HepG2 (cell line): Measurements from ENCODE around the gene IFI35. TPM values are rescaled to one million over a fixed set of nuclear protein-coding genes. Genes with fewer than 3 reads are reported as not detected.

Experiments
- ATAC-seq: fragments of 200-7000 bp; cut with Tn5 transposase; 3 replicates; pipeline ENCODE4 v1.9.1; 2020; ENCODE audit warnings: mild to moderate bottlenecking, moderate library complexity
- BruUV-seq: library from RNA; stranded (reverse); fragments of 400-500 nt; replicated peaks from 2 replicates; lab custom pipeline; 2021; lab: Mats Ljungman, UMichigan
- CTCF ChIA-PET: fragments of 300-600 bp; formaldehyde crosslinking; extraction: SDS; loops from one replicate; lab custom pipeline; 2021; ENCODE audit warnings: low total read pairs, inconsistent platforms, low intra/inter-chr PET ratio; lab: Yijun Ruan, JAX
- POLR2A ChIA-PET: fragments of 350-600 bp; sonication (Branson Sonifier 250); formaldehyde crosslinking; loops from one replicate; lab custom pipeline; 2020; ENCODE audit warnings: antibody characterized with exemption, inconsistent platforms; lab: Yijun Ruan, JAX
- DNase-seq: peaks from one replicate; pipeline ENCODE4 v3.0.0-alpha.2; 2015; ENCODE audit warnings: low spot score
- FAIRE-seq: peaks from 3 replicates; lab custom pipeline; 2011; peaks lifted over from hg19 to GRCh38; lab: Jason Lieb, UNC
- H2AFZ ChIP-seq: one replicate; pipeline ENCODE4 v1.6.1; 2011; ENCODE audit warnings: low read length, inconsistent platforms
- H3K27ac ChIP-seq: fragments of 300-600 bp; 3 replicates; pipeline ENCODE4 v1.8.0; 2011; ENCODE audit warnings: mixed run types, mild to moderate bottlenecking, mixed read lengths, low read length, inconsistent platforms; ENCODE audit not compliant: insufficient read depth; ENCODE audit errors: extremely low read length
- H3K27me3 ChIP-seq, 2 experiments: fragments of 200-600 bp in 1 of 2; 2 replicates in 1 of 2; 3 replicates in 1 of 2; pipeline versions ENCODE4 v1.6.0 to v1.8.0; 2011; ENCODE audit warnings: low read length in 2 of 2, mild to moderate bottlenecking in 2 of 2, moderate library complexity in 2 of 2, inconsistent platforms in 1 of 2; ENCODE audit not compliant: insufficient read depth in 2 of 2, control insufficient read depth in 1 of 2
- H3K36me3 ChIP-seq, 2 experiments: fragments of 200-600 bp in 1 of 2; replicated peaks in 1 of 2; 2 replicates in 1 of 2; 3 replicates in 1 of 2; pipeline versions ENCODE4 v1.5.1 to v1.8.0; 2011; ENCODE audit warnings: low read length in 2 of 2, inconsistent platforms in 1 of 2; ENCODE audit not compliant: insufficient read depth in 2 of 2, control insufficient read depth in 1 of 2
- H3K4me1 ChIP-seq: 2 replicates; pipeline ENCODE4 v1.5.1; 2012; ENCODE audit warnings: low read length, inconsistent platforms; ENCODE audit not compliant: insufficient read depth
- H3K4me2 ChIP-seq: 2 replicates; pipeline ENCODE4 v1.6.0; 2011; ENCODE audit warnings: low read depth, low read length, inconsistent platforms
- H3K4me3 ChIP-seq, 3 experiments: fragments of 200-600 bp in 1 of 3; sonication (generic), shearing (Covaris generic) in 1 of 3; replicated peaks in 1 of 3; 2 replicates each; pipeline ENCODE4 v1.5.1; 2011 to 2016; ENCODE audit warnings: low read length in 3 of 3, inconsistent platforms in 2 of 3, low read depth in 2 of 3, mild to moderate bottlenecking in 2 of 3, control low read depth in 1 of 3, mixed read lengths in 1 of 3; ENCODE audit not compliant: insufficient read depth in 1 of 3
- H3K79me2 ChIP-seq: one replicate; pipeline ENCODE4 v1.6.1; 2011; ENCODE audit warnings: low read length, inconsistent platforms; ENCODE audit not compliant: insufficient read depth
- H3K9ac ChIP-seq: 2 replicates; pipeline ENCODE4 v1.6.0; 2011; ENCODE audit warnings: mild to moderate bottlenecking, low read depth, low read length, inconsistent platforms; ENCODE audit not compliant: insufficient read depth
- H3K9me3 ChIP-seq: 2 replicates; pipeline ENCODE4 v1.5.1; 2012; ENCODE audit warnings: mild to moderate bottlenecking, low read length
- H4K20me1 ChIP-seq: 2 replicates; pipeline ENCODE4 v1.6.0; 2011; ENCODE audit warnings: inconsistent platforms, mild to moderate bottlenecking, low read length, moderate library complexity; ENCODE audit not compliant: insufficient read depth
- CEBPG ChIP-seq: IDR thresholded peaks from 2 replicates; pipeline ENCODE4 v1.6.1; 2016
- EP300 ChIP-seq, 3 experiments: sonication (generic) in 1 of 3; formaldehyde crosslinking in 1 of 3; IDR thresholded peaks; 2 replicates each; pipeline versions ENCODE4 v1.5.1 to v1.6.1; 2011 to 2020; ENCODE audit warnings: low read depth in 2 of 3, low read length in 2 of 3, borderline replicate concordance in 1 of 3, improper control_type of control experiment in 1 of 3, mild to moderate bottlenecking in 1 of 3, missing genetic modification reagents in 1 of 3, moderate library complexity in 1 of 3
- FOXA1 ChIP-seq, 2 experiments: fragments of 450-650 bp in 1 of 2; sonication (generic) in 1 of 2; formaldehyde crosslinking in 1 of 2; IDR thresholded peaks; 2 replicates each; pipeline versions ENCODE4 v1.4.0 to v1.6.1; 2016 to 2020; ENCODE audit warnings: missing genetic modification reagents in 1 of 2
- HNF4A ChIP-seq: sonication (generic); formaldehyde crosslinking; IDR thresholded peaks from 2 replicates; pipeline ENCODE4 v1.4.0; 2020; ENCODE audit warnings: missing genetic modification reagents
- NFE2L1 ChIP-seq: sonication (generic); formaldehyde crosslinking; IDR thresholded peaks from 2 replicates; pipeline ENCODE4 v1.4.0; 2020; ENCODE audit warnings: missing genetic modification reagents, mild to moderate bottlenecking, borderline replicate concordance
- PHF21A ChIP-seq: sonication (generic); formaldehyde crosslinking; IDR thresholded peaks from 2 replicates; pipeline ENCODE4 v1.5.0; 2020; ENCODE audit warnings: mild to moderate bottlenecking, missing genetic modification reagents
- SAP130 ChIP-seq: IDR thresholded peaks from 2 replicates; pipeline ENCODE4 v1.6.1; 2016; ENCODE audit warnings: low read depth
- SMAD9 ChIP-seq: sonication (generic); formaldehyde crosslinking; IDR thresholded peaks from 2 replicates; pipeline ENCODE4 v1.5.1; 2020; ENCODE audit warnings: mild to moderate bottlenecking, missing genetic modification reagents
- SOX13 ChIP-seq, 3 experiments: fragments of 450-650 bp in 1 of 3; sonication (generic) in 1 of 3; formaldehyde crosslinking in 1 of 3; IDR thresholded peaks in 2 of 3; conservative IDR thresholded peaks in 1 of 3; 2 replicates each; pipeline versions ENCODE4 v1.5.0 to v1.6.1; 2016 to 2020; ENCODE audit warnings: antibody characterized with exemption in 1 of 3, mild to moderate bottlenecking in 1 of 3, missing compliant biosample characterization in 1 of 3, missing genetic modification reagents in 1 of 3, moderate library complexity in 1 of 3
- SOX6 ChIP-seq, 2 experiments: fragments of 450-650 bp in 1 of 2; sonication (generic) in 1 of 2; formaldehyde crosslinking in 1 of 2; IDR thresholded peaks; 2 replicates each; pipeline versions ENCODE4 v1.4.0 to v1.6.1; 2017 to 2020; ENCODE audit warnings: antibody characterized with exemption in 1 of 2, mild to moderate bottlenecking in 1 of 2, missing genetic modification reagents in 1 of 2
- ZNF577 ChIP-seq: sonication (generic); formaldehyde crosslinking; IDR thresholded peaks from 2 replicates; pipeline ENCODE4 v1.4.0; 2020; ENCODE audit warnings: mild to moderate bottlenecking, low read depth, missing genetic modification reagents, borderline replicate concordance
- ZNF761 ChIP-seq: sonication (generic); formaldehyde crosslinking; conservative IDR thresholded peaks from 2 replicates; pipeline ENCODE4 v1.4.0; 2020; ENCODE audit warnings: mild to moderate bottlenecking, missing genetic modification reagents
- WGBS: methylation state at CpG from one replicate; pipeline ENCODE4 v1.1.6; 2017; ENCODE audit warnings: low lambda C conversion rate; 5-methylcytosine and 5-hydroxymethylcytosine counted together
- in situ Hi-C: cut with HindIII; loops from 2 replicates; pipeline ENCODE4 v1.10.0; 2017; ENCODE audit warnings: low pct_unique_long_range_greater_than_20kb; ENCODE audit not compliant: extremely low pct_ligation_motif_present
- intact Hi-C: fragments of 100-400 bp; cut with micrococcal nuclease; formaldehyde crosslinking; loops from one replicate; pipeline ENCODE4 v1.10.0; 2022; ENCODE audit not compliant: unreplicated experiment
- polyA plus RNA-seq, 8 experiments: library from polyadenylated mRNA; depleted of rRNA in 3 of 8; stranded (reverse) in 7 of 8; unstranded in 1 of 8; fragments of >200 nt; fragmentation: Illumina TruSeq in 4 of 8; extraction: Trizol in 4 of 8; gene quantifications; 2 replicates each; pipeline versions ENCODE4 v1.2.1 to v1.2.3, GENCODE V29; 2011 to 2016; ENCODE audit warnings: low read depth in 4 of 8, missing spikeins in 1 of 8, mixed read lengths in 1 of 8; ENCODE audit not compliant: insufficient read depth in 1 of 8
- total RNA-seq, 5 experiments: library from RNA; depleted of rRNA; stranded (reverse); fragments of >200 nt; fragmentation: Illumina TruSeq; extraction: Trizol; gene quantifications; 2 replicates each; pipeline ENCODE4 v1.2.3, GENCODE V29; 2016; ENCODE audit warnings: low read depth in 1 of 5
- TF ChIP-seq, protein P1 (sequence below): sonication (generic); formaldehyde crosslinking; conservative IDR thresholded peaks from 2 replicates; pipeline ENCODE4 v1.4.0; 2020; ENCODE audit warnings: mild to moderate bottlenecking, missing genetic modification reagents, moderate library complexity
- TF ChIP-seq, protein P2 (sequence below), 2 experiments: sonication (generic) in 1 of 2; formaldehyde crosslinking in 1 of 2; IDR thresholded peaks; 2 replicates each; pipeline versions ENCODE4 v1.4.0 to v1.6.1; 2016 to 2020; ENCODE audit warnings: borderline replicate concordance in 1 of 2, low read depth in 1 of 2, mild to moderate bottlenecking in 1 of 2, missing genetic modification reagents in 1 of 2

IFI35 gene
- total and polyA plus RNA-seq, 2 of the 13 experiments (the other 11 are each of a cell fraction or from before 2014, with no cell fraction given) = 28.9 to 38.1 TPM

- H3K4me3 ChIP-seq = no peak overlapping the region
- no peaks in the 10 kb centered on the region for H3K79me2 ChIP-seq
- H3K4me1 ChIP-seq = peaks cover 42% of the 10 kb centered on the region
- 0 out of 2 replicates have a peak overlapping the region, but pooled peaks have one; percentile 5 for H3K4me2 ChIP-seq
- ATAC-seq (peak; percentile 94), DNase-seq (peak; percentile 81), FAIRE-seq (peak; percentile 92)
- intact Hi-C loops (no loop called here), in situ Hi-C loops (no loop called here)
- BruUV-seq = no TSS peak
- H2AFZ ChIP-seq = peak overlapping the region; percentile 32
- no peaks in the 10 kb centered on the region for H3K27me3 ChIP-seq
- ChIA-PET CTCF (no interaction called here), POLR2A (interaction anchor here (0.8 to 2.9 kb wide), 5 partner anchors 16 to 86 kb away, joined by 3 to 10 read pairs (median 3); partner anchors contain the start of genes RPL27 and VAT1)
- 6% methylated on average over 2 of the region's 2 CpGs for WGBS
- H3K27ac ChIP-seq = peak overlapping the region; percentile 36
- H4K20me1 ChIP-seq = no peaks in the 10 kb centered on the region
- no peak overlapping the region for H3K9ac ChIP-seq
- peaks cover 0 to 4% of the 10 kb centered on the region in 2 experiments; a peak in 1 of 5 replicates for H3K36me3 ChIP-seq
- H3K9me3 ChIP-seq = no peaks in the 10 kb centered on the region
- TF ChIP-seq SMAD9 (CRISPR knock-in tag) (no peak), PHF21A (CRISPR knock-in tag) (0 out of 2 replicates have a peak, but pooled peaks have one; percentile 35), HNF4A (CRISPR knock-in tag) (peak; percentile 43; the same call in 1 of the 2 replicates), NFE2L1 (no peak), SOX6 (IDR thresholded peaks at IDR 0.05) (no peak), SOX6 (CRISPR knock-in tag; IDR thresholded peaks at IDR 0.05) (peak; percentile 70; the same call in 1 of the 2 replicates), SOX13 (IDR thresholded peaks at IDR 0.05) (no peak; the same call in 1 of the 2 replicates), SOX13 (CRISPR knock-in tag; conservative IDR thresholded peaks at IDR 0.05 in 1 of 2, IDR thresholded peaks at IDR 0.05 in 1 of 2) (0 out of 4 replicates have a peak, but pooled peaks of 1 of the 2 experiments have one; percentile 26), EP300 (IDR thresholded peaks at IDR 0.05; ENCODE audit: low read depth in 2 of 2, low read length in 2 of 2) (peak; percentile 36 to 72; a peak in 1 of 4 replicates), EP300 (CRISPR knock-in tag; IDR thresholded peaks at IDR 0.05; ENCODE audit: borderline replicate concordance) (no peak), SAP130 (peak; percentile 47; the same call in 1 of the 2 replicates), ZNF761 (CRISPR knock-in tag) (no peak), CEBPG (CRISPR knock-in tag) (peak; percentile 73), FOXA1 (IDR thresholded peaks at IDR 0.05) (no peak), FOXA1 (CRISPR knock-in tag; IDR thresholded peaks at IDR 0.05) (peak; percentile 73), ZNF577 (no peak)
- TF ChIP-seq, protein P1, sequence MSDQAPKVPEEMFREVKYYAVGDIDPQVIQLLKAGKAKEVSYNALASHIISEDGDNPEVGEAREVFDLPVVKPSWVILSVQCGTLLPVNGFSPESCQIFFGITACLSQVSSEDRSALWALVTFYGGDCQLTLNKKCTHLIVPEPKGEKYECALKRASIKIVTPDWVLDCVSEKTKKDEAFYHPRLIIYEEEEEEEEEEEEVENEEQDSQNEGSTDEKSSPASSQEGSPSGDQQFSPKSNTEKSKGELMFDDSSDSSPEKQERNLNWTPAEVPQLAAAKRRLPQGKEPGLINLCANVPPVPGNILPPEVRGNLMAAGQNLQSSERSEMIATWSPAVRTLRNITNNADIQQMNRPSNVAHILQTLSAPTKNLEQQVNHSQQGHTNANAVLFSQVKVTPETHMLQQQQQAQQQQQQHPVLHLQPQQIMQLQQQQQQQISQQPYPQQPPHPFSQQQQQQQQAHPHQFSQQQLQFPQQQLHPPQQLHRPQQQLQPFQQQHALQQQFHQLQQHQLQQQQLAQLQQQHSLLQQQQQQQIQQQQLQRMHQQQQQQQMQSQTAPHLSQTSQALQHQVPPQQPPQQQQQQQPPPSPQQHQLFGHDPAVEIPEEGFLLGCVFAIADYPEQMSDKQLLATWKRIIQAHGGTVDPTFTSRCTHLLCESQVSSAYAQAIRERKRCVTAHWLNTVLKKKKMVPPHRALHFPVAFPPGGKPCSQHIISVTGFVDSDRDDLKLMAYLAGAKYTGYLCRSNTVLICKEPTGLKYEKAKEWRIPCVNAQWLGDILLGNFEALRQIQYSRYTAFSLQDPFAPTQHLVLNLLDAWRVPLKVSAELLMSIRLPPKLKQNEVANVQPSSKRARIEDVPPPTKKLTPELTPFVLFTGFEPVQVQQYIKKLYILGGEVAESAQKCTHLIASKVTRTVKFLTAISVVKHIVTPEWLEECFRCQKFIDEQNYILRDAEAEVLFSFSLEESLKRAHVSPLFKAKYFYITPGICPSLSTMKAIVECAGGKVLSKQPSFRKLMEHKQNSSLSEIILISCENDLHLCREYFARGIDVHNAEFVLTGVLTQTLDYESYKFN = peak; percentile 42; the same call in 1 of the 2 replicates
- TF ChIP-seq, protein P2, sequence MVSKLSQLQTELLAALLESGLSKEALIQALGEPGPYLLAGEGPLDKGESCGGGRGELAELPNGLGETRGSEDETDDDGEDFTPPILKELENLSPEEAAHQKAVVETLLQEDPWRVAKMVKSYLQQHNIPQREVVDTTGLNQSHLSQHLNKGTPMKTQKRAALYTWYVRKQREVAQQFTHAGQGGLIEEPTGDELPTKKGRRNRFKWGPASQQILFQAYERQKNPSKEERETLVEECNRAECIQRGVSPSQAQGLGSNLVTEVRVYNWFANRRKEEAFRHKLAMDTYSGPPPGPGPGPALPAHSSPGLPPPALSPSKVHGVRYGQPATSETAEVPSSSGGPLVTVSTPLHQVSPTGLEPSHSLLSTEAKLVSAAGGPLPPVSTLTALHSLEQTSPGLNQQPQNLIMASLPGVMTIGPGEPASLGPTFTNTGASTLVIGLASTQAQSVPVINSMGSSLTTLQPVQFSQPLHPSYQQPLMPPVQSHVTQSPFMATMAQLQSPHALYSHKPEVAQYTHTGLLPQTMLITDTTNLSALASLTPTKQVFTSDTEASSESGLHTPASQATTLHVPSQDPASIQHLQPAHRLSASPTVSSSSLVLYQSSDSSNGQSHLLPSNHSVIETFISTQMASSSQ (IDR thresholded peaks at IDR 0.05; ENCODE audit: low read depth) = peak; percentile 43; the same call in 1 of the 2 replicates
- TF ChIP-seq, protein P2 (CRISPR knock-in tag; IDR thresholded peaks at IDR 0.05; ENCODE audit: borderline replicate concordance) = no peak
Measured at GRCh38 chr17:43040655-43041054, 34.1 kb downstream of the IFI35 start.
